NCI-H524 treated with DMSO at 0.1 percent for 48 hours (cell line): ENCODE data around the gene ITGAV.

Experiments
- DNase-seq: peaks from one replicate; lab custom pipeline; 2025; lab: John Stamatoyannopoulos, UW

The ITGAV gene

DNA sequence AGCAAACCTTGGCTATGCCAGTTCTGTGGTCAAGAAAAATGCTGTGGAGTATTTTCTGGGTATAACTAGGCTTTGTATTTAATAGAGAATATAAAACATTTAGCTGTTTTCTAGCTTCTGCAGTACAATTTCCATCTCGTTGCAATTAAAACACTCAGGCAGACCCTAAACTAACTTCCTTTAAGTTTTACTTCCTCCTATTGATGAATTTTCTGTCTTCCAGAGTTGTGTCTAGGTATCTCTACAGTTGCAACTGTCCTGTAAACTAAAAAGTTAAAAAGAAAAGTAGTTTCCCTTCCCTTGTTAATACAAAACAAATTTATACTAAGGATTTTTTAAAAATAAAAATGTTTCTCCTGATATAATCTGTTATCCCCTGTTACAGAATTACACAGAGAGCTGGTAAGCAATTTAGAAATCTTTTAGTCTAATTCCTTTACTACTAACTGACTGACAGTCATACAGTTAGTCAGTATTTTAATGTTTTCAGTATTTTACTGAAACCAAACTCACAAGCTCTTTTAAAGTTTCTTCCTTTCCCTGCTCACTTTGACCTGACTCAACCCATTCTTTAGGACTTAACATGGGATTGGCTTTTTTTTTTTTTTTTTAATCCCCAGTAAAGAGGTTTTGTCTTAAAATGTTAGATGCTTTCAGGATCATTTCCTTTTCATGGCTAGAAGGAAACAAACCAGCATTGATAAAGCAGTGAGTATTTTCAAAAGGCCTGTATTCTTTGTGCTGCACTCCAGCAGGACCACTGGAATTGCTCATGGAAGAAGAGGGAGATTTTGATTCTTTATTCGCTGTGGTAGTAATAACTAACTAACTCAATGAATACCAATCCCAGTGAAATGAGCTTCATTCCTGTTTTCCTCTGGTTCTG is 22.9 kb downstream of the ITGAV start:
- DNase-seq: no peak

DNA sequence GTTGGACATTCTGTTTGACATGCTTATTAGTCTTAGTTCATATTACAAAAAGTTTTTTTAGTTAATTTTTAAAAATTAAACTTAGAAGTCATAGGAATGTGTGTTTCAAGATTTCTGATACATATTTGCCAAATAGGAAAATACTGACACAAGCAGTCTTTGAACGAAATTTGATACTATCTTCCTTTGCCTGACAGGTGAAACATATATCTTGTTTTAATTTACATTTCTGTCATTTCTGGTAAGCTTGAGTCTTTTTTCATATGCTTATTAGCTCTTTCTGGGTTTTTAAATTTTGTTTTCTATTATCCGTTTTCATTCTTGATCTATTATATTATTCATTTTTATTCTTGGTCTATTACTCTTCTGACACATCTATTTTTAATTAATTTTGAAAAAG is 24.5 kb downstream of the ITGAV start:
- no peak for DNase-seq

- no peak for DNase-seq
Measured at GRCh38 chr2:186617148-186617547, 27.3 kb downstream of the ITGAV start.

DNA sequence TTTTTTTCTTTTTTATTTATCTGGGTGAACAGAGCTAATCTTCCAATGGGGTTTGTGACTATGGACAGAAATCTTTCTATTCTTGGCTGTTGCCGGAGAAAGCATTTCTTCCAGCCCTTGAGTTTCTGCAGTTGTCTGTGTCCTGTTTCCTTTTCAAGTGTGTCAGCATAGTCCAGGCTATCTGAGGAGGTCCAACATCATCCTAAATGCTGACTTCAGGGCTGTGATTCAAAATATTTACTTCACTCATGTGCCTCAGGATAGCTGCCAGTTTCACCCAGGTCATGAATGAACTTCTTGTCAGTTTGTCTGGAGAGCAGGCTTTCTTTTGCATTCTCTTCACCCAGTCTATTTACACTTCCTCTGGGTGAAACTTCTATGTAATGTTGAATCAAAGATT is 27.9 kb downstream of the ITGAV start:
- DNase-seq: no peak

DNA sequence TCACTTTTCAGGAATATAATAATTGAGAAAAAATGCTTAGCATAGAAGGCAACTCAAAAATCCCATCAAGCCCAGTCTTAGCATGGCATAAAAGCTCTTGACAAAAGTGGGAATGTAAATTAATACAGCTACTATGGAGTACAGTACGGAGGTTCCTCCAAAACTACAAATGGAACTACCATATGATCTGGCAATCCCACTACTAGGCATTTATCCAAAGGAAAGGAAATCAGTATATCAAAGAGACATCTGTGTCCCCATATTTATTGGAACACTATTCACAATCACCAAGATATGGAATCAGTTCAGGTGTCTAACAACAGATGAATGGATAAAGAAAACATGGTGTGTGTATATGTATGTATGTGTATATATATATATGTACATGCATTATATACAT is 28.8 kb downstream of the ITGAV start:
- no peak for DNase-seq

- DNase-seq: no peak
Measured at GRCh38 chr2:186623084-186623483, 33.2 kb downstream of the ITGAV start.

- no peak for DNase-seq
Measured at GRCh38 chr2:186624276-186624675, 34.4 kb downstream of the ITGAV start.

- DNase-seq: no peak
Measured at GRCh38 chr2:186629250-186629996, 39.6 kb downstream of the ITGAV start.

GRCh38 chr2:186632417-186632816 is 42.6 kb downstream of the ITGAV start:
- no peak for DNase-seq

- no peak for DNase-seq
Measured at GRCh38 chr2:186634701-186635100, 44.8 kb downstream of the ITGAV start.

DNA sequence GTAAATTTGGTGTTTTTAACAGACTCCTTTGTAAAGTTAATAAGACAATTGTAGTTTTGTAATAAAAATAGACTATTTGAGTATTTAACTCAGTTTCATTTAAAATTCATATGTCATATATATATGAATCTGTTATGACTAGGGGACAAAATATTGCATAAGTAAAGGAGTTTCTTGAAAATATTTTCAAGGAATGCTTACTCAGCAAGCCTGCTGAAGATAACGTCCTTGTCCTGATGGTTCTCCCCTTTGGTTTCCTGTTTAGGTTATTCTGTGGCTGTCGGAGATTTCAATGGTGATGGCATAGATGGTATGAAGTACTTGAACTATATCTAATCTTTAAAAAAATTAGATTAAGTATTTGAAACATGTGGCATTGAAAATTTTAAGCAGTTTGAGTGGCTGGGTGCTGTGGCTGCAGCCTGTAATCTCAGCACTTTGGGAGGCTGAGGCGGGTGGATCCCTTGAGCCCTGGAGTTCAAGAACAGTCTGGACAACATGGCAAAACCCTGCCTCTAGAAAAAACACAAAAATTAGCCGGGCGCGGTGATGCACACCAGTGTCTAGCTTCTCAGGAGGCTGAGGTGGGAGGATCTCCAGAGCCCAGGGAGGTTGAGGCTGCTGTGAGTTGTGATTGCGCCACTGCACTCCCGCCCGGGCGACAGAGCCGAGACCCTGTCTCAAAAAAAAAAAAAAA is 47.1 kb downstream of the ITGAV start:
- DNase-seq: peak; percentile 12

GRCh38 chr2:186637497-186637800 is 47.6 kb downstream of the ITGAV start:
- no peak for DNase-seq

DNA sequence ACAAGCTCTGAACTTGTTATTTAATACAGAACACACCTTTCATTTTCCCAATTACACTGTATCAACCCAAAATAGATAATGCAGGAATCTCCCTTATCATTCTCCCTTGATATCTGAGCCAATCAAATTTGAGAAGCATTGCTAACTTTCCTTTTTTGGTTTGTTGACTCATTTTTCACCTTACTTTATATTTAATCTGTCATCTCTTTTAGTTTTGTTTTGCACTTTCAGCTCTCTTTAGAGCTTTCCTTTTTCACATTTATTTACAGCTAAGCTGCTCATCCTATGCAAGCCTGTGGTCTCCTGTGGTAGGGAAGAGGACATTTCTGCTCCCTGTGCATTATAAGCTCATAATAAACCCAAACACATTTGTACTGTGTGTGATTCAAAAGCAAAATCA is 50.1 kb downstream of the ITGAV start:
- DNase-seq: no peak

GRCh38 chr2:186641132-186641806 is 51.4 kb downstream of the ITGAV start:
- DNase-seq: no peak

- no peak for DNase-seq
Measured at GRCh38 chr2:186641807-186642321, 52.0 kb downstream of the ITGAV start.

- DNase-seq: no peak
Measured at GRCh38 chr2:186644791-186645190, 54.9 kb downstream of the ITGAV start.

DNA sequence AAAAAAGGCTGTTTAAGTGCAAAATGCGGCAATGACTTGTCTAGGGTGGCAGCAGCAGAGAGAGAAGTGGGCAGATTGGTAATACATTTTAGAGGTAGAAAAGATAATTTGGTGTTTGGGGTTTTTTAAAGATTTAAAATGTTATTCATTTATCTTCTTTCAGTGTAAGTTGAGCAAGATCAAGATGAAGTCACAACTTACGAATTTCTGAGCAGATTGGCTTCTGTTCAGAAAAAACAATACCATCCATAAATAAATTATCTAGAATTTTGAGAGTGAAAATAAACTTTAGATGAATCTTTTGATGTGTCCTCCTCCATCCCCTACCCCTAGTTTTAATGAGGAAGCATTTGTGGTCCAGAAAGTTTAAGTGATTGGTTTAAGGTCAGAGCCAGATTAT is 56.1 kb downstream of the ITGAV start:
- DNase-seq: no peak

DNA sequence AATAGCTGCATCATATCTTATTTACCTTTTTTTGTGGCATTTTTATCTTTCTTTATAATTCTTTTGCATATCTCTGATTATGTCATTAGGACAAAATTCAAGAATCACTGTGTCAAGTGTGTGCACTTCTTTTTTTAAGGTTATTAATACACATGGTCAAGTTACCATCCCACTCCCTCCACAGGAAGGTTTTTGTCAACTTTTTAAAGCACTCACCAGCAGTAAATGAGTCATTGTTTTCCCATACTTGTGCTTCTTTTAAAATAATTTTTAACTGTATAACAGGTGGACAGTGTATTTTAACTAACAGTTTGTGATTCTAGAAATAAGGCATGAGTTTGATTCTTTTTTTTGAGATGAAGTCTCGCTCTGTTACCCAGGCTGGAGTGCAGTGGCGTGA is 58.3 kb downstream of the ITGAV start:
- no peak for DNase-seq

DNA sequence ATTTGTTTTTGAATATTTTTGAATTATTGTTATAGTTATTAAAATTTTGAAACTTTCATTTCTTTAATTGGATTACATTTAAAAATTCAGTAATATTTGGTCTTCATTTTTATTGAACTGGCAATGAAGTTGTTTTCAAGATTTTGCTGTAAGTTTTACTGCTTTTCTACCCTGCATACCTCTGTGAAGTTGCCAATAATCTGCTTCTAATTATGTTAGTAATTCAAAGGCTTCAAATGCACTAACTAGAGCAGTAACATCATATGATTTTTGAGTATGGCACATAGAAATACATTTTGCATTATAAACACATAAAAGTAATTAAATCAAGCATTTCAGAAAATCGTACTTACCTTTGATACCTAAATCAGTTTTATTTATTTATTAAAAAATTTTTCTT is 63.7 kb downstream of the ITGAV start:
- no peak for DNase-seq

DNA sequence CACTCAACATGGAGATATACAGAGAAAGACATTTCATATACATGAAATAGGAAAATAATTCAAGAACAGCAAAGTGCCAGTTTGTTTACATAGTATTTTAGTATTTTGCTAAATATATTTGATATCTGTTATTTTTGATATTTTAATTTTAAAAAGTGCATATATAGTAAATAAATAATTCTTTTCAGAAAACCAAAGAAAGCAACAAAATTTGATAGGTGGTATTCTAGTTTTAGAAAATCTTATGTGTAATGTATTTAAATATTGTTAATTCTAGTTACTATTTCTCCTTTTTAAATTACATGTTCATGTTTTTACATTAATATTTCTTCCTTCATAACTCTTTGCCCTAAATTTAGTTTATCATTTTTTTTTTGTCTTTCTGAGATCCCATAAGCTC is 69.5 kb downstream of the ITGAV start:
- no peak for DNase-seq

GRCh38 chr2:186664385-186665043 is 74.7 kb downstream of the ITGAV start:
- DNase-seq: no peak

DNA sequence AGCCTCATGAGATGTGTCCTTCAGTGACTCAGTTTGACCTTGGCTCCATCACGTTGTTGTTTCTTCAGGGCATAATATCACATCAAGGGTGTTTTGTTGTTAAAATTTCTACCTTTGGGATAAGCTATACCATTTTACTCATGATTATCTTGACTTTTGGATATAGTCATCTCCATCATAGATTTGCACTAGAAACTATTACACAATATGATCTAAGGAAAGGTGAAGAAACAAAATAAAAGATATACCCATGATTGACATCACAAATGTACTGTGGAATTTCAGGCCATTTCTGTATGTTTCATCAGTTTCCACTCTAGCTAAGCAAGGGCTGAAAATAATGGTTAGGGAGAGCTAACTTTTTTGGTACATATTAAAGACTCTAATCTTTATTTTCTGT is 79.3 kb downstream of the ITGAV start:
- no peak for DNase-seq
